Right lung (tissue), 5 donors: Measurements from ENCODE around the gene CFAP46. TPM values are rescaled to one million over a fixed set of nuclear protein-coding genes. Genes with fewer than 3 reads are reported as not detected.

Experiments
- DNase-seq, 2 donors: peaks; one replicate each; pipeline ENCODE4 v3.0.0-alpha.2; 2013
- polyA plus RNA-seq, 5 donors: library from polyadenylated mRNA; unstranded; fragments of 120-200 nt; gene quantifications; one replicate each; pipeline versions ENCODE4 v1.2.1 to v1.2.3, GENCODE V29; 2013; ENCODE audit warnings: inconsistent platforms in 1 of 5, low replicate concordance in 1 of 5; ENCODE audit not compliant: insufficient read length in 5 of 5, insufficient read depth in 1 of 5

Gene CFAP46
- polyA plus RNA-seq, 5 donors: 2.3 to 5.2 (median 3.8) TPM

- DNase-seq: no peak
Observed at GRCh38 chr10:132862485-132863420, 79.6 kb downstream of the CFAP46 start.

- no peak for DNase-seq
Observed at GRCh38 chr10:132861884-132862461, 80.4 kb downstream of the CFAP46 start.

GRCh38 chr10:132861116-132861691 lies 81.2 kb downstream of the CFAP46 start:
- no peak for DNase-seq

GRCh38 chr10:132860532-132860931 lies 81.8 kb downstream of the CFAP46 start:
- DNase-seq: no peak

GRCh38 chr10:132859084-132859855 lies 83.1 kb downstream of the CFAP46 start:
- no peak for DNase-seq

GRCh38 chr10:132858121-132859081 lies 84.0 kb downstream of the CFAP46 start:
- no peak for DNase-seq

GRCh38 chr10:132856869-132857524 lies 85.4 kb downstream of the CFAP46 start:
- no peak for DNase-seq

GRCh38 chr10:132855889-132856288 lies 86.5 kb downstream of the CFAP46 start:
- DNase-seq: no peak

GRCh38 chr10:132851451-132851850 lies 90.9 kb downstream of the CFAP46 start:
- DNase-seq: no peak

- no peak for DNase-seq
Observed at GRCh38 chr10:132850896-132851295, 91.5 kb downstream of the CFAP46 start.

- DNase-seq: no peak
Observed at GRCh38 chr10:132850246-132850645, 92.1 kb downstream of the CFAP46 start.

GRCh38 chr10:132849546-132850031 lies 92.8 kb downstream of the CFAP46 start:
- no peak for DNase-seq

- DNase-seq: no peak
Observed at GRCh38 chr10:132848951-132849545, 93.3 kb downstream of the CFAP46 start.

- no peak for DNase-seq
Observed at GRCh38 chr10:132848291-132848701, 94.1 kb downstream of the CFAP46 start.

- DNase-seq: no peak
Observed at GRCh38 chr10:132847856-132848255, 94.5 kb downstream of the CFAP46 start.

- DNase-seq: no peak
Observed at GRCh38 chr10:132847416-132847777, 95.0 kb downstream of the CFAP46 start.

- DNase-seq: no peak
Observed at GRCh38 chr10:132846631-132847415, 95.5 kb downstream of the CFAP46 start.

- DNase-seq: no peak
Observed at GRCh38 chr10:132845780-132846595, 96.4 kb downstream of the CFAP46 start.
